22Rv1 (cell line): ENCODE results near the gene PROZ.

Source experiments
- CTCF ChIP-seq: fragments of 450-650 bp; IDR thresholded peaks from 2 replicates; pipeline ENCODE4 v1.5.1; 2017; ENCODE audit warnings: mild to moderate bottlenecking
- ZFX ChIP-seq: fragments of 450-650 bp; IDR thresholded peaks from 2 replicates; pipeline ENCODE4 v1.6.1; 2017; ENCODE audit warnings: antibody characterized with exemption, borderline replicate concordance

- TF ChIP-seq CTCF: no peak
- no peak for TF ChIP-seq ZFX
These were observed 36.9 kb downstream of the PROZ start for GRCh38 chr13:113195360-113195759.
